ENCODE results near the gene CHFR. TPM values are rescaled to one million over a fixed set of nuclear protein-coding genes. Genes with fewer than 3 reads are reported as not detected.
"Not testable (repeated sequence)": the region's sequence is repeated elsewhere in the genome, so short reads cannot be mapped to it uniquely, and the experiment has no call there.

The CHFR gene, protein sequence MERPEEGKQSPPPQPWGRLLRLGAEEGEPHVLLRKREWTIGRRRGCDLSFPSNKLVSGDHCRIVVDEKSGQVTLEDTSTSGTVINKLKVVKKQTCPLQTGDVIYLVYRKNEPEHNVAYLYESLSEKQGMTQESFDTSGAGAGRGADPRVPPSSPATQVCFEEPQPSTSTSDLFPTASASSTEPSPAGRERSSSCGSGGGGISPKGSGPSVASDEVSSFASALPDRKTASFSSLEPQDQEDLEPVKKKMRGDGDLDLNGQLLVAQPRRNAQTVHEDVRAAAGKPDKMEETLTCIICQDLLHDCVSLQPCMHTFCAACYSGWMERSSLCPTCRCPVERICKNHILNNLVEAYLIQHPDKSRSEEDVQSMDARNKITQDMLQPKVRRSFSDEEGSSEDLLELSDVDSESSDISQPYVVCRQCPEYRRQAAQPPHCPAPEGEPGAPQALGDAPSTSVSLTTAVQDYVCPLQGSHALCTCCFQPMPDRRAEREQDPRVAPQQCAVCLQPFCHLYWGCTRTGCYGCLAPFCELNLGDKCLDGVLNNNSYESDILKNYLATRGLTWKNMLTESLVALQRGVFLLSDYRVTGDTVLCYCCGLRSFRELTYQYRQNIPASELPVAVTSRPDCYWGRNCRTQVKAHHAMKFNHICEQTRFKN
- 55.0 and 59.9 TPM in 2 replicates for total RNA-seq

DNA sequence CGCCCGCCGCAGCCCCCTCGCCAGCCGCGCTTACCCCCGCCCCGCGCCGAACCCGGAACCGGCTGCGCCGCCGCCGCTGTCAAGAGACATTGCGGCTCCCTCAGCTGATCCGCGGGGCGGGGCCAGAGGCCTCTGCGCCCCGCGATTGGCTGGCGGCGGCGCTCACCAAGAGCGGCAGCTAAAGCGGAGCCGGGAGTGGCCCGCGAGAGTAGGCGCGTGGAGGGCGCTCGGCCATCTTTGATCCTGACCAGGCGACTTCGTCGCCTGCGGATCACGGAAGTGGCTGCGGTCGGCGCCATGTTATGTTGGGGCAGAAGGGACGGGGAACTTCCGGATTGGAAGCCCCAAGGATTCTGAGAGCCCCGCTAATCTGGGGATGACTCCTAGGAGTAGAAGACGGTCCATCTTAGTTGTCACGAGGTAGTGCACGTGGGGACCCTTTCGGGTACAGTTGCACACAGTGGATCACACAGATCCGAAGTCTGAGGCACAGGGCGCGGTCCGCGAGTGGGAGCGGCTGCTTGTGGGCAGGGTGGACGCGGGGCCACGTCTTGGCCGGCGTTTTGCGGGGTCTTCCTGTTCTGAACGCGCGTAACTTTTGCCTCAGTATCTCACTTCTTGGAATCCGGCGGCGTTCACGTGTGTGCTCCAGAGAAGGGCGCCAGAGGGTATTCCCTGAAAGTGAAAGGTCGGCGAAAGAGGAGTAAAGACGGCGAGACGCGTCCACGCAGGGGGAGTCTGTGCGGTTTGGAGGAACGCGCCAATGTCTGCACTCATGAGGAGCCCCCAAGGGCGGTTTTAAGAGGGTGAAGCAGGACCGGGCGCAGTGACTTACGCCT, at the start of gene CHFR:
Gene CHFR (minus strand): TSS at position 93 of the 839 bp plus-strand sequence. CDS start 277 bp downstream, outside the sequence.
- H3K4me1 Mint-ChIP-seq (ENCODE audit: low read depth): peaks cover 13% of the 10 kb centered on the region
- peak within 1 kb of the TSS; percentile 99 for H3K27ac Mint-ChIP-seq

DNA sequence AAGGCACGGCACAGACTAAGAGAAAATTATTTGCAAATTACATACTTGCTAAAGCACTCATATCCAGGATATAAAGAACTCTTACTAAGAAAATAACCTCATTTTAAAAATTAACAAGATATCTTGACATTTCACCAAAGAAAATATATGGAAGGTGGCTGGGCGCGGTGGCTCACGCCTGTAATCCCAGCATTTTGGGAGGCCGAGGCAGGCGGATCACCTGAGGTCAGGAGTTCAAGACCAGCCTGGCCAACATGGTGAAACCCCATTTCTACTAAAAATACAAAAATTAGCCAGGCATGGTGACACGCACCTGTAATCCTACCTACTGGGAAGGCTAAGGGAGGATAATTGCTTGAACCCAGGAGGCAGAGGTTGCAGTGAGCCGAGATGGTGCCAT, 49.5 kb upstream of the CHFR start:
- H3K27me3 Mint-ChIP-seq (ENCODE audit: low read depth); DNase-seq (ENCODE audit: low spot score); H3K4me3 Mint-ChIP-seq (ENCODE audit: low read depth); H3K4me1 Mint-ChIP-seq (ENCODE audit: low read depth); H3K27ac Mint-ChIP-seq; intact Hi-C loops (cut with micrococcal nuclease): not testable (repeated sequence)
- Mint-ChIP-seq H3K9me3 (peaks cover 63% of the 10 kb centered on the region), H3K36me3 (ENCODE audit: low read depth) (peaks cover 45% of the 10 kb centered on the region)

More for the DNA sequence above, at the start of gene CHFR:
- Mint-ChIP-seq H3K36me3 (ENCODE audit: low read depth) (peaks cover 63% of the 10 kb centered on the region), H3K4me3 (ENCODE audit: low read depth) (peak within 1 kb of the TSS; percentile 97), H3K27me3 (ENCODE audit: low read depth) (peaks cover 3% of the 10 kb centered on the region), H3K9me3 (peaks cover 42% of the 10 kb centered on the region)
- intact Hi-C loops (cut with micrococcal nuclease): loop anchor here (1.0 to 5.0 kb wide), 7 partner anchors 21 to 294 kb away; partner anchors contain the start of genes GOLGA3, ZNF140, ZNF26 and ZNF268
- peak; percentile 94 for DNase-seq (ENCODE audit: low spot score)

DNA sequence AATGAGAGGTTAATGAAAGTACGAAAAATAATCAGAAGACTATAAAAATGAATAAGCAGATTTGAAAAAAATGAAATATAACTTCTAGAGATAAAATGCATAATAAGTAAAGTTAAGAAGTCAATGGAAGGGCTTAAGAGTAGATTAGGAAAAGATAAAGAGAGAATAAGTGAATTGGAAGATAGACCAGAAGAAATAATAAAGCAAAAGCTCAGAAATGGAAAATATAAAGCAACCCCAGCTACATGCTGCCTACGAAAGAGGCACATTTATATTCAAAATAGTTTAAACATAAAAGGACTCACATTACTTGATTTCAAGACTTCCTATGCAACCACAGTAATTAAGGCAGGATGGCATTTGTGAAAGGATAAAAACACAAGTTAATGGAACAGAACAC, 48.8 kb upstream of the CHFR start:
- no peak for DNase-seq (ENCODE audit: low spot score)
- no peak overlapping the region for H3K27ac Mint-ChIP-seq
- intact Hi-C loops (cut with micrococcal nuclease): no loop called here
- no peaks in the 10 kb centered on the region for H3K4me1 Mint-ChIP-seq (ENCODE audit: low read depth)
- H3K36me3 Mint-ChIP-seq (ENCODE audit: low read depth): peaks cover 42% of the 10 kb centered on the region
- H3K9me3 Mint-ChIP-seq: peaks cover 63% of the 10 kb centered on the region
- H3K27me3 Mint-ChIP-seq (ENCODE audit: low read depth): no peaks in the 10 kb centered on the region
- H3K4me3 Mint-ChIP-seq (ENCODE audit: low read depth): no peak overlapping the region

DNA sequence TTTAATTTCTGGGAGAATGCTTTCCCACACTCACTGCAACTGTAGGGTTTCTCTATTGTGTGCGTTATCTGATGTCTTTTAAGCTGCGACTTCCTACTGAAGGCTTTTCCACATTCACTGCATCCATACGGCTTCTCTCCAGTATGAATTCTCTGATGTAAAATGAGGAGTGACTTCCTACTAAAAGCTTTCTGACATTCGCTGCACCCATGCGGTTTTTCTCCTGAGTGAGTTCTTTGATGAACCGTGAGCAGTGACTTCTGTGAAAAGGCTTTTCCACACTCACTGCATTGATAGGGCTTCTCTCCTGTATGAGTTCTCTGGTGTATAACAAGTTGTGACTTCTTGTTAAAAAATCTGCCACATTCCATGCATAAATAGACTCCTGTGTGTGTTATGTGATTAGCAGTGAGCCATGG, 39.0 kb upstream of the CHFR start:
- peaks cover 50% of the 10 kb centered on the region for H3K36me3 Mint-ChIP-seq (ENCODE audit: low read depth)
- no peak for DNase-seq (ENCODE audit: low spot score)

DNA sequence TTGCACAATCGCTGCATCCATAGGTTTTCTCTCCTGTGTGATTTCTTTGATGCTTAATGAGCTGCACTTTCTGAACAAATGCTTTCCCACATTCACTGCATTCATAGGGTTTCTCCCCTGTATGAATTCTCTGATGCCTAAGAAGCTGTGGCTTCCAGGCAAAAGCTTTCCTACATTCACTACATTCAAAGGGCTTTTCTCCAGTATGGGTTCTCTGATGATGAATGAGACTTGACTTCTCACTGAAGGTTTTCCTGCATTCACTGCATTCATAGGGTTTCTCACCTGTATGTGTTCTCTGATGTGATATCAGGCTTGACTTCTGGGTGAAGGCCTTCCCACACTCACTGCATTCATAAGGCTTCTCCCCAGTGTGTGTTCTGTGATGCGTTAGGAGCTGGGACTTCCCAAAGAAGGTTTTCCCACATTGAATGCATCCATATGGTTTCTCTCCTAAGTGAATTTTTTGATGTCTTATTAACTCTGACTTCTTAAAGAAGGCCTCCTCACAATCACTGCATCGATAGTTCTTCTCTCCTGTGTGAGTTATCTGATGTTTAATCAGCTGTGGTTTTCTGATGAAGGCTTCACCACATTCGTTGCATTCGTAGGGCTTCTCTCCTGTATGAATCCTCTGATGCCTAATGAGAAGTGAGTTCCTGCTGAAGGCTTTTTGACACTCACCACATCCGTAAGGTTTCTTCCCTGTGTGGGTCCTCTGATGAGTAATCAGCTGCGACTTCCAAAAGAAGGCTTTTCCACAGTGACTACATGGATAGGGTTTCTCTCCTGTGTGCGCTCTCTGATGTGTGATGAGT, 38.4 kb upstream of the CHFR start:
- Mint-ChIP-seq H3K36me3 (ENCODE audit: low read depth) (peaks cover 49% of the 10 kb centered on the region), H3K27ac (no peak overlapping the region), H3K27me3 (ENCODE audit: low read depth) (no peaks in the 10 kb centered on the region), H3K4me1 (ENCODE audit: low read depth) (no peaks in the 10 kb centered on the region), H3K4me3 (ENCODE audit: low read depth) (no peak overlapping the region), H3K9me3 (peaks cover 87% of the 10 kb centered on the region)
- no peak for DNase-seq (ENCODE audit: low spot score)
- intact Hi-C loops (cut with micrococcal nuclease): no loop called here

More for the DNA sequence above, 39.0 kb upstream of the CHFR start:
- no peaks in the 10 kb centered on the region for H3K4me1 Mint-ChIP-seq (ENCODE audit: low read depth)
- intact Hi-C loops (cut with micrococcal nuclease): no loop called here
- H3K4me3 Mint-ChIP-seq (ENCODE audit: low read depth): no peak overlapping the region
- no peak overlapping the region for H3K27ac Mint-ChIP-seq
- peaks cover 88% of the 10 kb centered on the region for H3K9me3 Mint-ChIP-seq
- no peaks in the 10 kb centered on the region for H3K27me3 Mint-ChIP-seq (ENCODE audit: low read depth)

DNA sequence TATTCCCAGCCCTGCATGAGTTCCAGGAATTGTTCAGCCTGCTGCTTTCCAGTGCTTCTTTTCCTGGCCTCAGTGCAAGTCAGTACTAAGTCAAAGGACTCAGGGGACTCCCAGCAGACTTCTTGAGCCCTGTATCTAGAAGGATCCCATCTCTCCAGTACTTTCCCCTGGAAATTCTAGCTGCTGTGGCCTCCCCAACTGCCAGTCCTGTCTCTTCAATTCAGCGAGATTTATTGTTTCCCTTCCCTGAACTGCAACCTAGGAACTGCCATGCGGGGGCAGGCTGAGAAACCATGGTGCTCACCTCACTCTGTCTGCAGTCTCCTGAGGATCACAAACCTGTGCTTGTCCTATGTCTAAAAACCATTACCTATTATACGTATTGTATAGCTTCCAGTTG, 37.0 kb upstream of the CHFR start:
- no peak overlapping the region for H3K4me3 Mint-ChIP-seq (ENCODE audit: low read depth)
- no peaks in the 10 kb centered on the region for H3K27me3 Mint-ChIP-seq (ENCODE audit: low read depth)
- no peaks in the 10 kb centered on the region for H3K4me1 Mint-ChIP-seq (ENCODE audit: low read depth)
- peaks cover 76% of the 10 kb centered on the region for H3K9me3 Mint-ChIP-seq
- DNase-seq (ENCODE audit: low spot score): no peak
- H3K27ac Mint-ChIP-seq: no peak overlapping the region
- peaks cover 42% of the 10 kb centered on the region for H3K36me3 Mint-ChIP-seq (ENCODE audit: low read depth)
- intact Hi-C loops (cut with micrococcal nuclease): no loop called here

DNA sequence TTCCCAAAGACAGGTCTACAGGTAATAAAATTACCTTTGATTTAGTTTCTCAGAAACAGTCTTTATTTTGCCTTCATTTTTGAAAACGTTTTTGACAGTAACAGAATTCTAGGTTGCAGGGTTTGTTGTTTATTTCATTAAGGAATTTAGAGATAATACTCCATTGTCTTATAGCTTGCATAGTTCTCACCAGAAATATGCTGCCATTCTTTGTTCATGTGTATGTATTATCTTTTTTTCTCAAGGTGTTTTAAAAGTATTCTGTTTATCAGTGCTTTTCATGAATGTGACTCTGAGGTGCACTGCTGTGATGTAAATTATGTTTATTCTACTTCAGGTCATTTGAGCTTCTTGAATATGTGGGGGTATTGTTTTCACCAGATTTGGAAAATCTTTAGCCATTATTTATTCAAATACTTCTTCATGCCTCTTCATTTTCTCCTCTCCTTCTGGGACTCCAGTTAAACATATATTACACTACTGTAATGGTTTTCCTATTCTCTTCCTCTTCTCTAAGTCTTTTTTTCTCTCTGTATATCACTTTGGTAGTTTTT, 36.0 kb upstream of the CHFR start:
- no peak for DNase-seq (ENCODE audit: low spot score)
- Mint-ChIP-seq H3K36me3 (ENCODE audit: low read depth) (peaks cover 34% of the 10 kb centered on the region), H3K27me3 (ENCODE audit: low read depth) (no peaks in the 10 kb centered on the region), H3K9me3 (peaks cover 75% of the 10 kb centered on the region), H3K4me1 (ENCODE audit: low read depth) (no peaks in the 10 kb centered on the region), H3K27ac (no peak overlapping the region), H3K4me3 (ENCODE audit: low read depth) (no peak overlapping the region)
- intact Hi-C loops (cut with micrococcal nuclease): no loop called here

DNA sequence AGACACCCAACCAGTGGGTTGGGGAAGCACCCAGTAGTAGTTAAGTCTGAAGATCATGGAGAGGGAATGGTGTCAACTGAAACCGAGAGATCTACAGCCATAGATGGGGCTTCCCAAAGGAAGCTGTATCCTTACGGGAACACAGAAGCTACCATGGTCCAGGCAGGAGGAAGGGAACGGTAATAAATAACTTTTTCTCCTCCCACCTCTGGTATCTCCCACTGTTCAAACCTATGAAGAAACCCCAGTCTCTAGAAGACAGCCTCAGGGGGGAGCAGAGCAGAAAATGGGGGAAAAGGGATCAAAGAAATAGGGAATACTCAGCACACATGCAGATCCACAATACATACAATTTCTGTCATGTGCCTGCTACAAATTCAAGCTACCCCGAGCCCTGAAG, 35.3 kb upstream of the CHFR start:
- Mint-ChIP-seq H3K27ac (no peak overlapping the region), H3K4me3 (ENCODE audit: low read depth) (no peak overlapping the region), H3K36me3 (ENCODE audit: low read depth) (peaks cover 32% of the 10 kb centered on the region), H3K4me1 (ENCODE audit: low read depth) (no peaks in the 10 kb centered on the region), H3K9me3 (peaks cover 76% of the 10 kb centered on the region), H3K27me3 (ENCODE audit: low read depth) (no peaks in the 10 kb centered on the region)
- intact Hi-C loops (cut with micrococcal nuclease): no loop called here
- no peak for DNase-seq (ENCODE audit: low spot score)

DNA sequence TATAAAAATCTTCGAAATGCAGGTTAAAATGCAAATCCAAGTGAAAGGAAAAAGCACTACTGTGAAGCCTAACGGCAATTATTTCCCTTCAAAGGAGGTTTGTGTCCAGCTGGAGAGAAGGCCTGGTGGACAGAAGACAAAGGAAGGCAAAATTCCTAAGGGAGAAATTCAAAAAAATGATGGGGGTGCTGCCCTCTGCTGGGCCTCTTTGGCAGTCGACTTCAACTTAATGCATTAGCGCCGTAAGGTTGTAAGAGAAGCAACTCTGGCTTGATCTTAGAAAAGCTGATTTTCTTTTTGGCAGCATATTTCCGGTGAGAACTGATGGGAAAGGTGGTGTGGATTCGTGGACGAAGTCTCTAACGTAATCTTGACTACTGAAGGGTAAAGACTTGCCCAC, 34.3 kb upstream of the CHFR start:
- Mint-ChIP-seq H3K9me3 (peaks cover 72% of the 10 kb centered on the region), H3K4me3 (ENCODE audit: low read depth) (no peak overlapping the region), H3K36me3 (ENCODE audit: low read depth) (peaks cover 28% of the 10 kb centered on the region), H3K27me3 (ENCODE audit: low read depth) (no peaks in the 10 kb centered on the region), H3K27ac (no peak overlapping the region), H3K4me1 (ENCODE audit: low read depth) (no peaks in the 10 kb centered on the region)
- intact Hi-C loops (cut with micrococcal nuclease): no loop called here
- DNase-seq (ENCODE audit: low spot score): no peak

DNA sequence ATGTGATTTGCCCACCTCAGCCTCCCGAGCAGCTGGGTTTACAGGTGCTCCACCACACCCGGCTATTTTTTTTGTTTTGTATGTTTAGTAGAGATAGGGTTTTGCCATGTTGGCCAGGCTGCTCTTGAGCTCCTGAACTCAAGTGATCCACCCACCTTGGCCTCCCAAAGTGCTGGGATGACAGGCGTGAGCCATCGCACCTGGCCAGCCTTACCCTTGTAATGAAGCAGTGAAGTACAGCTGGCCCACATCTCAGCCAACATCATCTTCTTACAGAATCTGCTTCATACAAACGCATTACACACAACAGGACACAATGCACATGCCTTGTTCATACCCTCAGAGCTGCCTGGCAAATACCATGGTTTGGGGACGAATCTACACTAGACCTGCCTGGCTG, 31.3 kb upstream of the CHFR start:
- no peak for DNase-seq (ENCODE audit: low spot score)
- H3K27ac Mint-ChIP-seq: no peak overlapping the region
- H3K9me3 Mint-ChIP-seq: peaks cover 66% of the 10 kb centered on the region
- H3K4me1 Mint-ChIP-seq (ENCODE audit: low read depth): no peaks in the 10 kb centered on the region
- H3K27me3 Mint-ChIP-seq (ENCODE audit: low read depth): no peaks in the 10 kb centered on the region
- intact Hi-C loops (cut with micrococcal nuclease): no loop called here
- no peak overlapping the region for H3K4me3 Mint-ChIP-seq (ENCODE audit: low read depth)
- peaks cover 20% of the 10 kb centered on the region for H3K36me3 Mint-ChIP-seq (ENCODE audit: low read depth)

DNA sequence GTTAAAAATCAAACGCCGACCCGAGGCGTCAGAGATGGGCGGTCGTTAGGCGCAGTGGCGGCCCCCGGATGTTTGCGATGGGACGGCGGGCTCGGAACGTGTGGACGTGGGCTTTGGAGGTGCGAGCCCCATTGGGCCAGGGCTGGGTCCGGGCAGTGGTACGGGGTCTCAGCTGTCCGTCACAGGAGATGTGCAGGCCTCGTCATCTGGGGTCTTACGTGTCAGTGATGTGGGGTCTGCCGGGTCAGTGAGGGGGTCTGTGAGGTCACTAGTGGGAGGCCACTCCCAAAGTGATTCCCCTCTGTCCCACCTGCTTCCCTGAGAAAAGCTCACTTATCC, 21.6 kb upstream of the CHFR start:
- no peak for DNase-seq (ENCODE audit: low spot score)
- H3K4me3 Mint-ChIP-seq (ENCODE audit: low read depth): peak overlapping the region; percentile 86
- intact Hi-C loops (cut with micrococcal nuclease): loop anchor here (2.0 to 5.0 kb wide), 4 partner anchors 22 to 222 kb away; partner anchors contain the start of genes ANKLE2, CHFR, POLE and PXMP2
- peak overlapping the region; percentile 94 for H3K27ac Mint-ChIP-seq
- peaks cover 13% of the 10 kb centered on the region for H3K27me3 Mint-ChIP-seq (ENCODE audit: low read depth)
- peaks cover 4% of the 10 kb centered on the region for H3K4me1 Mint-ChIP-seq (ENCODE audit: low read depth)
- peaks cover 47% of the 10 kb centered on the region for H3K9me3 Mint-ChIP-seq
- H3K36me3 Mint-ChIP-seq (ENCODE audit: low read depth): peaks cover 24% of the 10 kb centered on the region

Data from activated T-helper 2 cell treated with anti-CD3 and anti-CD28 coated beads, Interferon-gamma antibody, Interleukin-2, Interleukin-4, amounts not matched to agents 10 μg/mL and 5 μg/mL and 100 μg/mL, durations not matched to agents 14 hours and 24 hours and 36 hours (primary cell).